ENCODE measurements around the gene SLF1. TPM values are rescaled to one million over a fixed set of nuclear protein-coding genes. Genes with fewer than 3 reads are reported as not detected.
"Not testable (repeated sequence)": the region's sequence is repeated elsewhere in the genome, so short reads cannot be mapped to it uniquely, and the experiment has no call there.

Gene SLF1
- total and polyA plus RNA-seq, 2 of the 8 experiments (the other 6 are each of a cell fraction or from before 2014, with no cell fraction given): 4.8 to 15.7 TPM

DNA sequence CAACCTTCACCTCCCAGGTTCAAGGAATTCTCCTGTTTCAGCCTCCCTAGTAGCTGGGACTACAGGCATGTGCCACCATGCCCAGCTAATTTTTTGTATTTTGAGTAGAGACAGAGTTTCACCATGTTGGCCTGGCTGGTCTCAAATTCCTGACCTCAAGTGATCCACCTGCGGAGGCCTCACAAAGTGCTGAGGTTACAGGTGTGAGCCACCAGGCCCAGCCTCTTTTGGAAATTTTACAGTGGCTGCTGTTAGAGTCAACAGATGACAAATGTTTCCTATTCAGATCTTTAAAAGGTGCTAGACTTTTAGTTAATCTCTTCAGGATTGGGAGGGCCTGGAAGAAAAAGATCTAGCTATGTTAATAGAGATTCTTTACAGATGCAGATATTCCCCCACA is 45.1 kb upstream of the SLF1 start:
- not testable (repeated sequence) for H2BK12ac ChIP-seq (ENCODE audit: low read depth, low read length); H3K36me3 ChIP-seq (ENCODE audit: control insufficient read depth in 2 of 4, insufficient read depth in 4 of 4, low read length in 3 of 4); H3K9me3 ChIP-seq (ENCODE audit: insufficient read depth in 2 of 2, low read depth in 1 of 2, low read length in 1 of 2); H2BK120ac ChIP-seq (replicated peaks; ENCODE audit: low read depth, low read length); H3K23ac ChIP-seq (ENCODE audit: insufficient read length); H3K4me3 ChIP-seq (ENCODE audit: extremely low read depth in 1 of 4, insufficient read depth in 2 of 4, low read depth in 3 of 4, low read length in 4 of 4); H4K5ac ChIP-seq (ENCODE audit: insufficient read length, low read depth, low read length); H2AK5ac ChIP-seq (ENCODE audit: low read depth, low read length); H2AFZ ChIP-seq (ENCODE audit: low read length); H3K4ac ChIP-seq (replicated peaks; ENCODE audit: insufficient read length, low read depth, low read length); H3K27me3 ChIP-seq (replicated peaks in 1 of 4; ENCODE audit: control insufficient read depth in 3 of 4, extremely low read depth in 1 of 4, insufficient read depth in 3 of 4, low read length in 3 of 4); H3K56ac ChIP-seq (replicated peaks; ENCODE audit: insufficient read length, low read depth, low read length); FAIRE-seq; H3K4me2 ChIP-seq (ENCODE audit: insufficient read depth in 1 of 2, low read depth in 2 of 2, low read length in 2 of 2); H4K91ac ChIP-seq (replicated peaks; ENCODE audit: insufficient read length, low read length); H3K18ac ChIP-seq (ENCODE audit: extremely low read depth, low read length); H2BK15ac ChIP-seq (ENCODE audit: low read length); H3K79me1 ChIP-seq (ENCODE audit: low read depth, low read length); H4K8ac ChIP-seq (ENCODE audit: extremely low read depth, insufficient read depth, low read length); H2BK5ac ChIP-seq (ENCODE audit: low read depth, low read length); H3K4me1 ChIP-seq (replicated peaks in 1 of 4; ENCODE audit: control insufficient read depth in 3 of 4, insufficient read depth in 4 of 4, low read length in 3 of 4); H3K79me2 ChIP-seq (ENCODE audit: control insufficient read depth in 1 of 2, insufficient read depth in 2 of 2, low read length in 2 of 2); H3K14ac ChIP-seq (ENCODE audit: insufficient read length); H3K27ac ChIP-seq (ENCODE audit: low read depth, low read length); H2BK20ac ChIP-seq (ENCODE audit: low read length); H3K23me2 ChIP-seq (ENCODE audit: low read depth, low read length); H4K20me1 ChIP-seq (replicated peaks in 1 of 2; ENCODE audit: control insufficient read depth in 1 of 2, insufficient read depth in 2 of 2, low read length in 2 of 2); H3K9ac ChIP-seq (replicated peaks in 1 of 4; ENCODE audit: extremely low read depth in 1 of 4, low read depth in 3 of 4, low read length in 3 of 4)
- POLR2A ChIA-PET (ENCODE audit: partially characterized antibody): interaction anchor here (1.2 kb wide), 1 partner anchor 9 kb away, joined by 3 read pairs; no protein-coding TSS in a partner anchor
- TF ChIP-seq, protein P1, sequence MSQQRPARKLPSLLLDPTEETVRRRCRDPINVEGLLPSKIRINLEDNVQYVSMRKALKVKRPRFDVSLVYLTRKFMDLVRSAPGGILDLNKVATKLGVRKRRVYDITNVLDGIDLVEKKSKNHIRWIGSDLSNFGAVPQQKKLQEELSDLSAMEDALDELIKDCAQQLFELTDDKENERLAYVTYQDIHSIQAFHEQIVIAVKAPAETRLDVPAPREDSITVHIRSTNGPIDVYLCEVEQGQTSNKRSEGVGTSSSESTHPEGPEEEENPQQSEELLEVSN (IDR thresholded peaks at IDR 0.05): 0 out of 2 replicates have a peak, but pooled peaks have one; percentile 25
- CTCF ChIA-PET (ENCODE audit: partially characterized antibody): interaction anchor here (0.9 to 1.2 kb wide), 2 partner anchors 10 to 219 kb away, joined by 4 read pairs; no protein-coding TSS in a partner anchor
- peak in 1 of 2 experiments; percentile 10 for DNase-seq (ENCODE audit: low read depth in 1 of 2, low spot score in 2 of 2)
- 36% methylated on average over 1 of the region's 1 CpG; no CpG with 5 or more reads in 1 of the 2 experiments for WGBS, 2 experiments (ENCODE audit: extremely low coverage in 1 of 2, insufficient coverage in 1 of 2, insufficient read length in 1 of 2, insufficient replicate concordance in 2 of 2, low coverage in 1 of 2, low lambda C conversion rate in 2 of 2, missing lambda C conversion rate in 1 of 2)
